H1 (cell line): ENCODE data around the gene ZNF396. TPM values are rescaled to one million over a fixed set of nuclear protein-coding genes. Genes with fewer than 3 reads are reported as not detected.

ENCODE experiments used
- BRCA1 ChIP-seq: IDR thresholded peaks from 2 replicates; pipeline ENCODE4 v1.6.1; 2012; ENCODE audit warnings: low read depth, low read length, improper control_type of control experiment
- CREB1 ChIP-seq: IDR thresholded peaks from 2 replicates; pipeline ENCODE4 v1.6.1; 2012; ENCODE audit warnings: inconsistent platforms
- EGR1 ChIP-seq: IDR thresholded peaks from 2 replicates; pipeline ENCODE4 v1.6.1; 2011; ENCODE audit warnings: low read depth, low read length, borderline replicate concordance
- MAFK ChIP-seq: IDR thresholded peaks from 2 replicates; pipeline ENCODE4 v1.6.1; 2012; ENCODE audit warnings: low read depth, mild to moderate bottlenecking, improper control_type of control experiment, low read length
- RNF2 ChIP-seq: fragments of 200-900, 300-1000 bp; sonication (generic); IDR thresholded peaks from 2 replicates; pipeline ENCODE4 v1.7.1; 2016; ENCODE audit warnings: borderline replicate concordance, low read depth, mild to moderate bottlenecking, antibody characterized with exemption, low read length; ENCODE audit not compliant: poor library complexity, severe bottlenecking; ENCODE audit errors: missing control alignments
- SUZ12 ChIP-seq: fragments of 200-600 bp; sonication (generic); IDR thresholded peaks from 2 replicates; pipeline ENCODE4 v1.6.1; 2012; ENCODE audit warnings: mild to moderate bottlenecking, inconsistent platforms, low read length, moderate library complexity, mixed read lengths
- ZNF274 ChIP-seq: IDR thresholded peaks from 2 replicates; pipeline ENCODE4 v1.7.0; 2012; ENCODE audit warnings: low read length, borderline replicate concordance; ENCODE audit errors: extremely low read depth
- polyA plus RNA-seq, 7 experiments: library from polyadenylated mRNA; depleted of rRNA in 3 of 7; stranded (reverse) in 5 of 7; unstranded in 2 of 7; fragments of >200 nt in 5 of 7; fragments of 200-250 nt in 2 of 7; gene quantifications; 1 replicate in 5 of 7; 2 replicates in 1 of 7; 4 replicates in 1 of 7; pipeline versions ENCODE4 v1.2.1 to v1.2.3, GENCODE V29; 2011 to 2013; ENCODE audit warnings: missing spikeins in 2 of 7, mixed read lengths in 2 of 7
- total RNA-seq: library from RNA; stranded (reverse); fragmentation: NEBNext Ultra II Directional; extraction: Animal tissue kit (Norgen Biotek cat#: 25700); gene quantifications from 2 replicates; pipeline ENCODE4 v1.2.1, GENCODE V29; 2021
- TF ChIP-seq, protein P1 (sequence below): IDR thresholded peaks from 2 replicates; pipeline ENCODE4 v1.6.1; 2012; ENCODE audit warnings: inconsistent platforms

Gene ZNF396
- total and polyA plus RNA-seq, 2 of the 8 experiments (the other 6 are each of a cell fraction or from before 2014, with no cell fraction given): 0.44 to 0.74 TPM

DNA sequence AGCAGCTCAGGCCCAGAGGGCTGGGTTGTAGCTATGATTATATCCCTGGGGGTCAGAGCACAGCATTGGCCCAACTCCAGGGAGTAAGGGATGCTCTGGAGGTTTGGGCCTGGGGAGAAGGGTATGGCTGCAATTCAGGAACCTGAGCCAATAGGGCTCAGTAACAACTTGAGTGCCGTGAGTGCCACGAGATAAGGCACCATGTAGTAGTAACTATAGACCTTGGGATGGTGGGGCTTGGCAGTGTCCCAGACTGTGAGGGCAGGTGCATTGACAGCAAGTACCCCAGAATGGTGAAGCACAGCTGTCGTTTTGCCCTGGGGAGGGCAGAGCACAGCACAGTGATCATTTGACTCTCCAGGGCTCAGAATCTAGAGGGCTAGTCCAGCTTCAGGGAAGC, 45.1 kb upstream of the ZNF396 start (continued):
- TF ChIP-seq SUZ12 (no peak), MAFK (no peak), RNF2 (no peak), ZNF274 (no peak), EGR1 (no peak), CREB1 (no peak), BRCA1 (no peak)
- TF ChIP-seq, protein P1, sequence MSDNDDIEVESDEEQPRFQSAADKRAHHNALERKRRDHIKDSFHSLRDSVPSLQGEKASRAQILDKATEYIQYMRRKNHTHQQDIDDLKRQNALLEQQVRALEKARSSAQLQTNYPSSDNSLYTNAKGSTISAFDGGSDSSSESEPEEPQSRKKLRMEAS: no peak
- TF ChIP-seq, all 59 proteins: peak for 0
